Astrocyte (in vitro differentiated cells and primary cell): Measurements from ENCODE around the gene BANK1. TPM values are rescaled to one million over a fixed set of nuclear protein-coding genes. Genes with fewer than 3 reads are reported as not detected.

Experiments used
- DNase-seq: peaks from one replicate; pipeline ENCODE4 v3.0.0-alpha.2; 2010; ENCODE audit warnings: low read depth
- FAIRE-seq: peaks from 2 replicates; lab custom pipeline; 2011; peaks lifted over from hg19 to GRCh38; lab: Jason Lieb, UNC
- H2AFZ ChIP-seq: 2 replicates; pipeline ENCODE4 v1.6.0; 2012; ENCODE audit warnings: low read depth, low read length, inconsistent platforms
- H3K27ac ChIP-seq: 2 replicates; pipeline ENCODE4 v1.5.1; 2011; ENCODE audit warnings: low read depth, low read length, inconsistent platforms
- H3K27me3 ChIP-seq: 2 replicates; pipeline ENCODE4 v1.6.0; 2011; ENCODE audit warnings: low read length, inconsistent platforms; ENCODE audit not compliant: insufficient read depth
- H3K36me3 ChIP-seq: 2 replicates; pipeline ENCODE4 v1.5.1; 2011; ENCODE audit warnings: low read length, inconsistent platforms; ENCODE audit not compliant: insufficient read depth
- H3K4me1 ChIP-seq: 2 replicates; pipeline ENCODE4 v1.5.1; 2011; ENCODE audit warnings: low read length, inconsistent platforms; ENCODE audit not compliant: insufficient read depth
- H3K4me2 ChIP-seq: 2 replicates; pipeline ENCODE4 v1.6.0; 2012; ENCODE audit warnings: low read length, inconsistent platforms
- H3K4me3 ChIP-seq: 2 replicates; pipeline ENCODE4 v1.5.1; 2011; ENCODE audit warnings: low read depth, mild to moderate bottlenecking, low read length, inconsistent platforms; ENCODE audit not compliant: insufficient read depth
- H3K79me2 ChIP-seq: 2 replicates; pipeline ENCODE4 v1.6.0; 2012; ENCODE audit warnings: mild to moderate bottlenecking, low read length, inconsistent platforms; ENCODE audit not compliant: insufficient read depth
- H3K9ac ChIP-seq: 2 replicates; pipeline ENCODE4 v1.6.0; 2012; ENCODE audit warnings: mild to moderate bottlenecking, low read length, inconsistent platforms
- H3K9me3 ChIP-seq: 2 replicates; pipeline ENCODE4 v1.5.1; 2012; ENCODE audit warnings: low read depth, mild to moderate bottlenecking, low read length, inconsistent platforms; ENCODE audit not compliant: insufficient read depth
- H4K20me1 ChIP-seq: 2 replicates; pipeline ENCODE4 v1.6.0; 2012; ENCODE audit warnings: low read length, inconsistent platforms; ENCODE audit not compliant: insufficient read depth
- H3K27ac Mint-ChIP-seq: one replicate; pipeline ENCODE4 v1.8.0; 2021; ENCODE audit warnings: mild to moderate bottlenecking, mixed read lengths; ENCODE audit not compliant: unreplicated experiment
- H3K27me3 Mint-ChIP-seq: one replicate; pipeline ENCODE4 v1.8.0; 2021; ENCODE audit warnings: low read depth, mixed read lengths; ENCODE audit not compliant: unreplicated experiment
- H3K36me3 Mint-ChIP-seq: one replicate; pipeline ENCODE4 v1.8.0; 2021; ENCODE audit warnings: low read depth, mixed read lengths; ENCODE audit not compliant: unreplicated experiment
- H3K4me1 Mint-ChIP-seq: one replicate; pipeline ENCODE4 v1.8.0; 2021; ENCODE audit warnings: low read depth, mixed read lengths; ENCODE audit not compliant: unreplicated experiment
- H3K4me3 Mint-ChIP-seq: one replicate; pipeline ENCODE4 v1.8.0; 2021; ENCODE audit warnings: mild to moderate bottlenecking, moderate library complexity, mixed read lengths; ENCODE audit not compliant: unreplicated experiment
- H3K9me3 Mint-ChIP-seq: one replicate; pipeline ENCODE4 v1.8.0; 2021; ENCODE audit warnings: mild to moderate bottlenecking, mixed read lengths; ENCODE audit not compliant: unreplicated experiment
- EZH2 ChIP-seq: IDR thresholded peaks from 2 replicates; pipeline ENCODE4 v1.6.1; 2012; ENCODE audit warnings: mild to moderate bottlenecking, low read length, inconsistent platforms; ENCODE audit not compliant: insufficient read depth
- total RNA-seq: library from RNA; stranded (reverse); gene quantifications from 2 replicates; pipeline ENCODE4 v1.2.1, GENCODE V29; 2021
- TF ChIP-seq, protein P1 (sequence below): IDR thresholded peaks from 2 replicates; pipeline ENCODE4 v1.5.1; 2011; ENCODE audit warnings: low read depth, mild to moderate bottlenecking, inconsistent platforms, low read length, moderate library complexity; ENCODE audit not compliant: insufficient read depth

BANK1 gene
- total RNA-seq, 1 donor from 2014 or later: 1.3 TPM

GRCh38 chr4:101993002-101993841 is 202.7 kb downstream of the BANK1 start:
- Histone ChIP-seq H3K9me3 (no peaks in the 10 kb centered on the region), H3K36me3 (no peaks in the 10 kb centered on the region), H3K27me3 (no peaks in the 10 kb centered on the region), H3K4me2 (no peak overlapping the region), H2AFZ (no peak overlapping the region), H3K79me2 (no peaks in the 10 kb centered on the region), H3K9ac (no peak overlapping the region), H3K4me1 (peaks cover 4% of the 10 kb centered on the region), H3K4me3 (no peak overlapping the region), H4K20me1 (no peaks in the 10 kb centered on the region), H3K27ac (no peak overlapping the region)
- DNase-seq (no peak), FAIRE-seq (no peak)
- Mint-ChIP-seq H3K4me1 (no peaks in the 10 kb centered on the region), H3K27ac (no peak overlapping the region), H3K36me3 (no peaks in the 10 kb centered on the region), H3K4me3 (no peak overlapping the region), H3K27me3 (no peaks in the 10 kb centered on the region), H3K9me3 (no peaks in the 10 kb centered on the region)
- TF ChIP-seq EZH2: no peak
- TF ChIP-seq, protein P1, sequence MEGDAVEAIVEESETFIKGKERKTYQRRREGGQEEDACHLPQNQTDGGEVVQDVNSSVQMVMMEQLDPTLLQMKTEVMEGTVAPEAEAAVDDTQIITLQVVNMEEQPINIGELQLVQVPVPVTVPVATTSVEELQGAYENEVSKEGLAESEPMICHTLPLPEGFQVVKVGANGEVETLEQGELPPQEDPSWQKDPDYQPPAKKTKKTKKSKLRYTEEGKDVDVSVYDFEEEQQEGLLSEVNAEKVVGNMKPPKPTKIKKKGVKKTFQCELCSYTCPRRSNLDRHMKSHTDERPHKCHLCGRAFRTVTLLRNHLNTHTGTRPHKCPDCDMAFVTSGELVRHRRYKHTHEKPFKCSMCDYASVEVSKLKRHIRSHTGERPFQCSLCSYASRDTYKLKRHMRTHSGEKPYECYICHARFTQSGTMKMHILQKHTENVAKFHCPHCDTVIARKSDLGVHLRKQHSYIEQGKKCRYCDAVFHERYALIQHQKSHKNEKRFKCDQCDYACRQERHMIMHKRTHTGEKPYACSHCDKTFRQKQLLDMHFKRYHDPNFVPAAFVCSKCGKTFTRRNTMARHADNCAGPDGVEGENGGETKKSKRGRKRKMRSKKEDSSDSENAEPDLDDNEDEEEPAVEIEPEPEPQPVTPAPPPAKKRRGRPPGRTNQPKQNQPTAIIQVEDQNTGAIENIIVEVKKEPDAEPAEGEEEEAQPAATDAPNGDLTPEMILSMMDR: no peak

GRCh38 chr4:101993842-101994775 is 203.6 kb downstream of the BANK1 start:
- H3K4me3 Mint-ChIP-seq: no peak overlapping the region
- H3K4me1 Mint-ChIP-seq: no peaks in the 10 kb centered on the region
- peaks cover 4% of the 10 kb centered on the region for H3K4me1 ChIP-seq
- H3K27ac Mint-ChIP-seq: no peak overlapping the region
- H3K27me3 Mint-ChIP-seq: no peaks in the 10 kb centered on the region
- H3K27me3 ChIP-seq: no peaks in the 10 kb centered on the region
- H3K9me3 Mint-ChIP-seq: no peaks in the 10 kb centered on the region
- no peaks in the 10 kb centered on the region for H3K36me3 Mint-ChIP-seq
- no peak for DNase-seq
- H3K9ac ChIP-seq: no peak overlapping the region
- H3K9me3 ChIP-seq: no peaks in the 10 kb centered on the region
- H2AFZ ChIP-seq: no peak overlapping the region
- no peak for FAIRE-seq
- H4K20me1 ChIP-seq: no peaks in the 10 kb centered on the region
- H3K79me2 ChIP-seq: no peaks in the 10 kb centered on the region
- no peak overlapping the region for H3K4me3 ChIP-seq
- TF ChIP-seq, protein P1: no peak
- H3K4me2 ChIP-seq: no peak overlapping the region
- H3K27ac ChIP-seq: no peak overlapping the region
- no peaks in the 10 kb centered on the region for H3K36me3 ChIP-seq
